Measurements from ENCODE around the gene ST8SIA5. TPM values are rescaled to one million over a fixed set of nuclear protein-coding genes. Genes with fewer than 3 reads are reported as not detected.

Gene ST8SIA5
- total and polyA plus RNA-seq, 2 of the 13 experiments (the other 11 are each of a cell fraction or from before 2014, with no cell fraction given), result 0.07 to 0.20 TPM

GRCh38 chr18:46715062-46715461, 41.8 kb downstream of the ST8SIA5 start:
- in situ Hi-C loops (cut with HindIII; ENCODE audit: extremely low pct_ligation_motif_present, low pct_unique_long_range_greater_than_20kb) (no loop called here), intact Hi-C loops (cut with micrococcal nuclease; ENCODE audit: unreplicated experiment) (no loop called here)
- ATAC-seq, result no peak
- Histone ChIP-seq H2AFZ (ENCODE audit: low read length) (no peak overlapping the region), H3K36me3 (replicated peaks in 1 of 2; ENCODE audit: control insufficient read depth in 1 of 2, insufficient read depth in 2 of 2, low read length in 2 of 2) (no peaks in the 10 kb centered on the region), H3K4me2 (ENCODE audit: low read depth, low read length) (no peak overlapping the region), H3K9me3 (ENCODE audit: low read length) (no peaks in the 10 kb centered on the region), H3K79me2 (ENCODE audit: insufficient read depth, low read length) (no peaks in the 10 kb centered on the region), H3K27ac (ENCODE audit: extremely low read length, insufficient read depth, low read length) (no peak overlapping the region), H3K4me1 (ENCODE audit: insufficient read depth, low read length) (no peaks in the 10 kb centered on the region), H3K4me3 (replicated peaks in 1 of 3; ENCODE audit: insufficient read depth in 1 of 3, low read depth in 2 of 3, low read length in 3 of 3) (no peak overlapping the region), H3K9ac (ENCODE audit: insufficient read depth, low read depth, low read length) (no peak overlapping the region), H3K27me3 (ENCODE audit: control insufficient read depth in 1 of 2, insufficient read depth in 2 of 2, low read length in 2 of 2) (peaks cover 1 to 38% of the 10 kb centered on the region in 2 experiments; a peak in 3 of 5 replicates), H4K20me1 (ENCODE audit: insufficient read depth, low read length) (no peaks in the 10 kb centered on the region)
- WGBS (ENCODE audit: low lambda C conversion rate), result 20% methylated on average over 5 of the region's 5 CpGs
- ChIA-PET CTCF (ENCODE audit: low intra/inter-chr PET ratio, low total read pairs) (no interaction called here), POLR2A (no interaction called here)
- FAIRE-seq, result no peak
- BruUV-seq (replicated peaks), result no TSS peak
- no peak for DNase-seq (ENCODE audit: low spot score)
- TF ChIP-seq MEIS2 (CRISPR knock-in tag; IDR thresholded peaks at IDR 0.05) (no peak), CTCF (CRISPR knock-in tag; IDR thresholded peaks at IDR 0.05) (peak; percentile 20; the same call in 1 of the 2 replicates)

- Histone ChIP-seq H3K9me3 (ENCODE audit: low read length) (no peaks in the 10 kb centered on the region), H3K9ac (ENCODE audit: insufficient read depth, low read depth, low read length) (no peak overlapping the region), H4K20me1 (ENCODE audit: insufficient read depth, low read length) (no peaks in the 10 kb centered on the region), H3K4me1 (ENCODE audit: insufficient read depth, low read length) (no peaks in the 10 kb centered on the region), H2AFZ (ENCODE audit: low read length) (no peak overlapping the region), H3K4me2 (ENCODE audit: low read depth, low read length) (no peak overlapping the region), H3K4me3 (replicated peaks in 1 of 3; ENCODE audit: insufficient read depth in 1 of 3, low read depth in 2 of 3, low read length in 3 of 3) (no peak overlapping the region), H3K27ac (ENCODE audit: extremely low read length, insufficient read depth, low read length) (no peak overlapping the region), H3K27me3 (ENCODE audit: control insufficient read depth in 1 of 2, insufficient read depth in 2 of 2, low read length in 2 of 2) (peaks cover 1 to 24% of the 10 kb centered on the region in 2 experiments; a peak in 3 of 5 replicates), H3K36me3 (replicated peaks in 1 of 2; ENCODE audit: control insufficient read depth in 1 of 2, insufficient read depth in 2 of 2, low read length in 2 of 2) (no peaks in the 10 kb centered on the region), H3K79me2 (ENCODE audit: insufficient read depth, low read length) (no peaks in the 10 kb centered on the region)
- CTCF ChIA-PET (ENCODE audit: low intra/inter-chr PET ratio, low total read pairs), result no interaction called here
- DNase-seq (ENCODE audit: low spot score) (no peak), FAIRE-seq (no peak), ATAC-seq (no peak)
- POLR2A ChIA-PET, result no interaction called here
- in situ Hi-C loops (cut with HindIII; ENCODE audit: extremely low pct_ligation_motif_present, low pct_unique_long_range_greater_than_20kb), result no loop called here
- intact Hi-C loops (cut with micrococcal nuclease; ENCODE audit: unreplicated experiment), result no loop called here
- no TSS peak for BruUV-seq (replicated peaks)
- WGBS (ENCODE audit: low lambda C conversion rate), result 12% methylated on average over 4 of the region's 5 CpGs
- TF ChIP-seq ATRX (CRISPR knock-in tag; IDR thresholded peaks at IDR 0.05; ENCODE audit: borderline replicate concordance) (no peak), HDAC1 (CRISPR knock-in tag; IDR thresholded peaks at IDR 0.05) (no peak), SETDB1 (CRISPR knock-in tag; IDR thresholded peaks at IDR 0.05; ENCODE audit: borderline replicate concordance) (no peak), BRCA1 (CRISPR knock-in tag; IDR thresholded peaks at IDR 0.05) (no peak), HNRNPL (IDR thresholded peaks at IDR 0.05; ENCODE audit: low read depth, low read length) (no peak), HCFC1 (IDR thresholded peaks at IDR 0.05; ENCODE audit: low read depth, low read length) (no peak), HDAC6 (IDR thresholded peaks at IDR 0.05; ENCODE audit: low read depth, low read length) (no peak), KLF15 (CRISPR knock-in tag; IDR thresholded peaks at IDR 0.05; ENCODE audit: borderline replicate concordance) (no peak), ZBTB7A (CRISPR knock-in tag; IDR thresholded peaks at IDR 0.05) (no peak), HNF1A (IDR thresholded peaks at IDR 0.05; ENCODE audit: low read depth) (no peak), HNF1A (CRISPR knock-in tag; IDR thresholded peaks at IDR 0.05; ENCODE audit: borderline replicate concordance) (no peak), NCOR1 (IDR thresholded peaks at IDR 0.05; ENCODE audit: borderline replicate concordance, low read length) (no peak), ETV5 (CRISPR knock-in tag; IDR thresholded peaks at IDR 0.05; ENCODE audit: borderline replicate concordance) (no peak)
Measured at GRCh38 chr18:46712406-46712805, 44.4 kb downstream of the ST8SIA5 start.
